DND-41 (cell line): ENCODE measurements around the gene KNDC1.
"Not testable (repeated sequence)": the region's sequence is repeated elsewhere in the genome, so short reads cannot be mapped to it uniquely, and the experiment has no call there.

Experiments
- ATAC-seq: fragments of 200-7000 bp; cut with Tn5 transposase; 3 replicates; pipeline ENCODE4 v1.9.1; 2021; ENCODE audit warnings: low read depth; ENCODE audit not compliant: insufficient read depth
- DNase-seq: peaks from one replicate; pipeline ENCODE4 v3.0.0-alpha.2; 2020
- H2AFZ ChIP-seq: 2 replicates; pipeline ENCODE4 v1.6.0; 2012; ENCODE audit warnings: low read depth, low read length
- H3K27ac ChIP-seq: 2 replicates; pipeline ENCODE4 v1.5.1; 2012; ENCODE audit warnings: low read length, inconsistent platforms
- H3K27me3 ChIP-seq: fragments of 200-600 bp; sonication (generic); 2 replicates; pipeline ENCODE4 v1.6.0; 2012; ENCODE audit warnings: low read length, mild to moderate bottlenecking, inconsistent platforms; ENCODE audit not compliant: insufficient read depth, poor library complexity
- H3K36me3 ChIP-seq: 2 replicates; pipeline ENCODE4 v1.5.1; 2012; ENCODE audit warnings: low read length, inconsistent platforms; ENCODE audit not compliant: insufficient read depth
- H3K4me1 ChIP-seq: 2 replicates; pipeline ENCODE4 v1.5.1; 2012; ENCODE audit warnings: mild to moderate bottlenecking, low read length; ENCODE audit not compliant: insufficient read depth
- H3K4me2 ChIP-seq: 2 replicates; pipeline ENCODE4 v1.6.0; 2012; ENCODE audit warnings: mild to moderate bottlenecking, moderate library complexity, low read length, inconsistent platforms; ENCODE audit not compliant: insufficient read depth
- H3K4me3 ChIP-seq, 2 experiments: fragments of 200-600 bp in 1 of 2; shearing (Covaris generic) in 1 of 2; 2 replicates each; pipeline ENCODE4 v1.5.1; 2012 to 2016; ENCODE audit warnings: inconsistent platforms in 2 of 2, low read length in 2 of 2, mild to moderate bottlenecking in 2 of 2, low read depth in 1 of 2, moderate library complexity in 1 of 2
- H3K79me2 ChIP-seq: 2 replicates; pipeline ENCODE4 v1.6.0; 2012; ENCODE audit warnings: low read length, inconsistent platforms; ENCODE audit not compliant: insufficient read depth
- H3K9ac ChIP-seq: 2 replicates; pipeline ENCODE4 v1.6.0; 2012; ENCODE audit warnings: low read depth, mild to moderate bottlenecking, inconsistent platforms, low read length, moderate library complexity
- H3K9me3 ChIP-seq: 2 replicates; pipeline ENCODE4 v1.5.1; 2012; ENCODE audit warnings: low read length, moderate library complexity, mild to moderate bottlenecking, inconsistent platforms; ENCODE audit not compliant: insufficient read depth, severe bottlenecking
- H4K20me1 ChIP-seq: 2 replicates; pipeline ENCODE4 v1.6.0; 2012; ENCODE audit warnings: low read length; ENCODE audit not compliant: insufficient read depth
- EZH2 ChIP-seq: IDR thresholded peaks from 3 replicates; pipeline ENCODE4 v1.6.1; 2012; ENCODE audit warnings: borderline replicate concordance, low read depth, mild to moderate bottlenecking, moderate library complexity, low read length, inconsistent platforms; ENCODE audit not compliant: severe bottlenecking
- TF ChIP-seq, protein P1 (sequence below): IDR thresholded peaks from 2 replicates; pipeline ENCODE4 v1.5.1; 2012; ENCODE audit warnings: borderline replicate concordance, low read length, moderate library complexity, mild to moderate bottlenecking; ENCODE audit not compliant: poor library complexity, severe bottlenecking; ENCODE audit errors: extremely low read depth

KNDC1 gene

DNA sequence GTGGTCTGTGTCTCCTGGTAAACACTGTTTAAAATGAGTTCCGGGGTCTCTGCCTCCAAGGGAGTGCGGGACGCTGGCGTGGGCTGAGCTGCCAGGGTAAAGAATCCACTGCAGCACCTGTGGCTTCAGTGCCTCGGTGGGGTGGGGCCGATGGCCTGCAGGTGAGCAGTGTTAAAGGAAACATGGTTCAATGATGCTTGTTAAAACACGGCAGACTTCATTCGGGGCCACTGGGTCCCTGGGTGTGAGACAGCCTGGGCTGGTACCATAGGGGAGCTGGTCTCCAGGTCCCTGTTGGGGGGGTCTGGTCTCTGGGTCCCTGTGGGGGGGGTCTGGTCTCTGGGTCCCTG lies 24.9 kb upstream of the KNDC1 start:
- no peaks in the 10 kb centered on the region for H3K4me1 ChIP-seq
- no peak; the same call in 2 of the 3 replicates for ATAC-seq
- H3K79me2 ChIP-seq = no peaks in the 10 kb centered on the region
- H3K9me3 ChIP-seq = no peaks in the 10 kb centered on the region
- no peaks in the 10 kb centered on the region for H3K36me3 ChIP-seq
- no peak overlapping the region for H3K4me2 ChIP-seq
- H3K27me3 ChIP-seq = no peaks in the 10 kb centered on the region
- H4K20me1 ChIP-seq = peaks cover 15% of the 10 kb centered on the region; the same call in 1 of the 2 replicates
- no peak for TF ChIP-seq EZH2
- TF ChIP-seq, protein P1, sequence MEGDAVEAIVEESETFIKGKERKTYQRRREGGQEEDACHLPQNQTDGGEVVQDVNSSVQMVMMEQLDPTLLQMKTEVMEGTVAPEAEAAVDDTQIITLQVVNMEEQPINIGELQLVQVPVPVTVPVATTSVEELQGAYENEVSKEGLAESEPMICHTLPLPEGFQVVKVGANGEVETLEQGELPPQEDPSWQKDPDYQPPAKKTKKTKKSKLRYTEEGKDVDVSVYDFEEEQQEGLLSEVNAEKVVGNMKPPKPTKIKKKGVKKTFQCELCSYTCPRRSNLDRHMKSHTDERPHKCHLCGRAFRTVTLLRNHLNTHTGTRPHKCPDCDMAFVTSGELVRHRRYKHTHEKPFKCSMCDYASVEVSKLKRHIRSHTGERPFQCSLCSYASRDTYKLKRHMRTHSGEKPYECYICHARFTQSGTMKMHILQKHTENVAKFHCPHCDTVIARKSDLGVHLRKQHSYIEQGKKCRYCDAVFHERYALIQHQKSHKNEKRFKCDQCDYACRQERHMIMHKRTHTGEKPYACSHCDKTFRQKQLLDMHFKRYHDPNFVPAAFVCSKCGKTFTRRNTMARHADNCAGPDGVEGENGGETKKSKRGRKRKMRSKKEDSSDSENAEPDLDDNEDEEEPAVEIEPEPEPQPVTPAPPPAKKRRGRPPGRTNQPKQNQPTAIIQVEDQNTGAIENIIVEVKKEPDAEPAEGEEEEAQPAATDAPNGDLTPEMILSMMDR = no peak
- H3K9ac ChIP-seq = no peak overlapping the region
- no peak overlapping the region for H2AFZ ChIP-seq
- no peak overlapping the region for H3K27ac ChIP-seq
- no peak overlapping the region for H3K4me3 ChIP-seq
- DNase-seq = no peak

GRCh38 chr10:133137486-133138145 lies 22.4 kb upstream of the KNDC1 start:
- H3K9me3 ChIP-seq, ATAC-seq, H3K4me1 ChIP-seq, H3K9ac ChIP-seq, H3K27ac ChIP-seq, H3K4me2 ChIP-seq, H3K79me2 ChIP-seq, H3K27me3 ChIP-seq, DNase-seq, H3K4me3 ChIP-seq, H2AFZ ChIP-seq, H3K36me3 ChIP-seq: not testable (repeated sequence)
- H4K20me1 ChIP-seq = peaks cover 15% of the 10 kb centered on the region; the same call in 1 of the 2 replicates

GRCh38 chr10:133139551-133140065 lies 20.4 kb upstream of the KNDC1 start:
- Histone ChIP-seq H3K36me3 (no peaks in the 10 kb centered on the region), H3K27ac (no peak overlapping the region), H3K4me2 (no peak overlapping the region), H3K79me2 (no peaks in the 10 kb centered on the region), H3K9me3 (no peaks in the 10 kb centered on the region), H3K27me3 (no peaks in the 10 kb centered on the region), H3K4me3 (no peak overlapping the region), H3K4me1 (no peaks in the 10 kb centered on the region), H2AFZ (no peak overlapping the region), H3K9ac (no peak overlapping the region), H4K20me1 (peaks cover 2% of the 10 kb centered on the region; the same call in 1 of the 2 replicates)
- TF ChIP-seq, protein P1 = no peak
- TF ChIP-seq EZH2 = no peak
- ATAC-seq (no peak), DNase-seq (no peak)

- Histone ChIP-seq H3K79me2 (no peaks in the 10 kb centered on the region), H3K4me1 (no peaks in the 10 kb centered on the region), H4K20me1 (no peaks in the 10 kb centered on the region; the same call in 1 of the 2 replicates), H3K9ac (no peak overlapping the region), H3K27ac (no peak overlapping the region), H3K9me3 (no peaks in the 10 kb centered on the region), H3K36me3 (no peaks in the 10 kb centered on the region), H3K27me3 (no peaks in the 10 kb centered on the region), H3K4me3 (no peak overlapping the region), H3K4me2 (no peak overlapping the region), H2AFZ (no peak overlapping the region)
- no peak for DNase-seq
- TF ChIP-seq EZH2 = no peak
- TF ChIP-seq, protein P1 = no peak
- ATAC-seq = no peak
Observed at GRCh38 chr10:133140417-133141143, 19.4 kb upstream of the KNDC1 start.
